Caco-2 (cell line): ENCODE data around the gene JUP. TPM values are rescaled to one million over a fixed set of nuclear protein-coding genes. Genes with fewer than 3 reads are reported as not detected.
"Not testable (repeated sequence)": the region's sequence is repeated elsewhere in the genome, so short reads cannot be mapped to it uniquely, and the experiment has no call there.

Experiments used
- BruUV-seq: library from RNA; stranded (reverse); fragments of 400-500 nt; replicated peaks from 2 replicates; lab custom pipeline; 2021; lab: Mats Ljungman, UMichigan
- CTCF ChIA-PET: fragments of 300-600 bp; sonication (Branson Sonifier 250); formaldehyde crosslinking; loops from one replicate; lab custom pipeline; 2022; ENCODE audit warnings: antibody characterized with exemption; lab: Charles Lee
- POLR2A ChIA-PET: fragments of 300-600 bp; sonication (Branson Sonifier 250); formaldehyde crosslinking; loops from one replicate; lab custom pipeline; 2022; ENCODE audit warnings: antibody characterized with exemption; lab: Charles Lee
- DNase-seq, 2 experiments: peaks; one replicate each; pipeline versions ENCODE4 v3.0.0 to v3.0.0-alpha.2; 2020 to 2022
- H3K27me3 ChIP-seq: replicated peaks from 2 replicates; pipeline ENCODE4 v1.6.0; 2011; ENCODE audit warnings: low read length; ENCODE audit not compliant: control insufficient read depth, insufficient read depth
- H3K36me3 ChIP-seq: 2 replicates; pipeline ENCODE4 v1.5.1; 2011; ENCODE audit warnings: low read length; ENCODE audit not compliant: control insufficient read depth, insufficient read depth
- H3K4me1 ChIP-seq: fragments of 250-450 bp; sonication (Bioruptor Pico); 2 replicates; pipeline ENCODE4 v1.5.1; 2020; ENCODE audit warnings: mild to moderate bottlenecking
- H3K4me3 ChIP-seq: 2 replicates; pipeline ENCODE4 v1.5.1; 2011; ENCODE audit warnings: low read depth, mild to moderate bottlenecking, control low read depth, low read length
- H3K9me3 ChIP-seq: fragments of 250-450 bp; sonication (Bioruptor Pico); 2 replicates; pipeline ENCODE4 v1.5.1; 2020; ENCODE audit warnings: mild to moderate bottlenecking, moderate library complexity
- H3K27ac Mint-ChIP-seq: one replicate; pipeline ENCODE4 v1.8.0; 2022; ENCODE audit warnings: mixed read lengths; ENCODE audit not compliant: unreplicated experiment
- H3K27me3 Mint-ChIP-seq: one replicate; pipeline ENCODE4 v1.8.0; 2022; ENCODE audit warnings: mixed read lengths; ENCODE audit not compliant: insufficient read depth, unreplicated experiment
- H3K36me3 Mint-ChIP-seq: one replicate; pipeline ENCODE4 v1.8.0; 2022; ENCODE audit warnings: mild to moderate bottlenecking, mixed read lengths; ENCODE audit not compliant: insufficient read depth, unreplicated experiment
- H3K4me1 Mint-ChIP-seq: one replicate; pipeline ENCODE4 v1.8.0; 2022; ENCODE audit warnings: low read depth, mixed read lengths; ENCODE audit not compliant: unreplicated experiment
- H3K4me3 Mint-ChIP-seq: one replicate; pipeline ENCODE4 v1.8.0; 2022; ENCODE audit warnings: mild to moderate bottlenecking, moderate library complexity, mixed read lengths; ENCODE audit not compliant: unreplicated experiment
- H3K9me3 Mint-ChIP-seq: one replicate; pipeline ENCODE4 v1.8.0; 2022; ENCODE audit warnings: mixed read lengths; ENCODE audit not compliant: unreplicated experiment
- CTCF ChIP-seq, 2 experiments: fragments of 200-600 bp in 1 of 2; IDR thresholded peaks; 1 replicate in 1 of 2; 2 replicates in 1 of 2; pipeline versions ENCODE4 v1.5.1 to v1.8.0; 2011 to 2022; ENCODE audit warnings: antibody characterized with exemption in 1 of 2, control low read depth in 1 of 2, inconsistent platforms in 1 of 2, low read depth in 1 of 2, low read length in 1 of 2, mild to moderate bottlenecking in 1 of 2, moderate library complexity in 1 of 2; ENCODE audit not compliant: insufficient read depth in 1 of 2, severe bottlenecking in 1 of 2, unreplicated experiment in 1 of 2
- intact Hi-C: fragments of 100-400 bp; cut with micrococcal nuclease; formaldehyde crosslinking; loops from one replicate; pipeline ENCODE4 v1.10.0; 2022; ENCODE audit not compliant: unreplicated experiment
- total RNA-seq: library from RNA; stranded (reverse); gene quantifications from 2 replicates; pipeline ENCODE4 v1.2.3, GENCODE V29; 2022

JUP gene
- total RNA-seq, 1 experiment from 2014 or later: 419 TPM

GRCh38 chr17:41835214-41835799, 48.8 kb upstream of the JUP start:
- Mint-ChIP-seq H3K4me1 (peaks cover 8% of the 10 kb centered on the region), H3K27me3 (no peaks in the 10 kb centered on the region), H3K9me3 (no peaks in the 10 kb centered on the region), H3K36me3 (peaks cover 26% of the 10 kb centered on the region), H3K27ac (peak overlapping the region; percentile 39), H3K4me3 (peak overlapping the region; percentile 78)
- H3K9me3 ChIP-seq: no peaks in the 10 kb centered on the region
- no peak for DNase-seq
- 0 out of 2 replicates have a peak, but pooled peaks cover 3% of the 10 kb centered on the region for H3K4me1 ChIP-seq
- ChIA-PET CTCF (interaction anchor here (0.7 to 1.1 kb wide), 2 partner anchors 24 to 150 kb away, joined by 3 read pairs; partner anchors contain the start of gene P3H4), POLR2A (no interaction called here)
- peaks cover 2% of the 10 kb centered on the region for H3K36me3 ChIP-seq
- BruUV-seq: no TSS peak
- intact Hi-C loops: no loop called here
- no peaks in the 10 kb centered on the region for H3K27me3 ChIP-seq
- TF ChIP-seq CTCF (IDR thresholded peaks at IDR 0.05; ENCODE audit: insufficient read depth in 1 of 2, low read depth in 1 of 2, low read length in 1 of 2, severe bottlenecking in 1 of 2, unreplicated experiment in 1 of 2): no peak
- H3K4me3 ChIP-seq: peak overlapping the region; percentile 74

GRCh38 chr17:41829961-41830360, 43.5 kb upstream of the JUP start:
- H3K4me1 ChIP-seq, H3K27ac Mint-ChIP-seq, H3K36me3 ChIP-seq, H3K27me3 ChIP-seq, H3K4me3 Mint-ChIP-seq, DNase-seq, H3K4me3 ChIP-seq, POLR2A ChIA-PET, H3K27me3 Mint-ChIP-seq, CTCF ChIA-PET, BruUV-seq, intact Hi-C loops, H3K4me1 Mint-ChIP-seq, H3K9me3 Mint-ChIP-seq, H3K9me3 ChIP-seq: not testable (repeated sequence)
- H3K36me3 Mint-ChIP-seq: peaks cover 68% of the 10 kb centered on the region

GRCh38 chr17:41825175-41825845, 38.8 kb upstream of the JUP start:
- H3K36me3 ChIP-seq: peaks cover 3% of the 10 kb centered on the region
- TF ChIP-seq CTCF (IDR thresholded peaks at IDR 0.05; ENCODE audit: insufficient read depth in 1 of 2, low read depth in 1 of 2, low read length in 1 of 2, severe bottlenecking in 1 of 2, unreplicated experiment in 1 of 2): no peak
- Mint-ChIP-seq H3K4me3 (no peak overlapping the region), H3K4me1 (no peaks in the 10 kb centered on the region), H3K27ac (no peak overlapping the region), H3K9me3 (no peaks in the 10 kb centered on the region), H3K36me3 (peaks cover 65% of the 10 kb centered on the region), H3K27me3 (no peaks in the 10 kb centered on the region)
- ChIA-PET POLR2A (interaction anchor here (0.6 kb wide), 1 partner anchor 378 kb away, joined by 4 read pairs; no protein-coding TSS in a partner anchor), CTCF (interaction anchor here (1.0 kb wide), 1 partner anchor 13 kb away, joined by 4 read pairs; the partner anchor contains the start of gene FKBP10)
- no peaks in the 10 kb centered on the region for H3K9me3 ChIP-seq
- no TSS peak for BruUV-seq
- H3K4me1 ChIP-seq: no peaks in the 10 kb centered on the region
- no peak overlapping the region for H3K4me3 ChIP-seq
- H3K27me3 ChIP-seq: no peaks in the 10 kb centered on the region
- intact Hi-C loops: no loop called here
- DNase-seq: no peak
